ENCODE results near the gene ESRRG. TPM values are rescaled to one million over a fixed set of nuclear protein-coding genes. Genes with fewer than 3 reads are reported as not detected.

ESRRG gene
- total RNA-seq, 1 experiment from 2014 or later = 0.44 TPM

- H4K20me1 ChIP-seq (ENCODE audit: control insufficient read depth, insufficient read depth, insufficient read length) = no peaks in the 10 kb centered on the region
- no peak overlapping the region for H4K5ac ChIP-seq (ENCODE audit: insufficient read length, low read depth, low read length)
- no peak overlapping the region for H3K18ac ChIP-seq (ENCODE audit: insufficient read length, low read depth, low read length)
- H3K27me3 ChIP-seq (ENCODE audit: insufficient read depth, low read length) = no peaks in the 10 kb centered on the region
- no peak overlapping the region for H2BK15ac ChIP-seq (ENCODE audit: low read depth, low read length)
- TF ChIP-seq CTCF (conservative IDR thresholded peaks at IDR 0.05) = no peak
- Mint-ChIP-seq H3K9me3 (no peaks in the 10 kb centered on the region), H3K4me3 (no peak overlapping the region), H3K27me3 (ENCODE audit: low read depth) (peaks cover 10% of the 10 kb centered on the region; the same call in 1 of the 2 replicates), H3K4me1 (peaks cover 18 to 20% of the 10 kb centered on the region in 2 experiments), H3K36me3 (ENCODE audit: insufficient read depth in 1 of 3, low read depth in 3 of 3) (no peaks in the 10 kb centered on the region), H3K27ac (no peak overlapping the region)
- H3K4me2 ChIP-seq (ENCODE audit: insufficient read depth, insufficient read length, low read length) = no peak overlapping the region
- H3K4ac ChIP-seq (ENCODE audit: low read depth, low read length) = no peak overlapping the region
- H4K91ac ChIP-seq (ENCODE audit: insufficient read length, low read depth, low read length) = no peak overlapping the region
- H3K79me1 ChIP-seq (ENCODE audit: insufficient read depth, low read depth, low read length, poor library complexity, severe bottlenecking) = no peaks in the 10 kb centered on the region
- H3K9ac ChIP-seq (ENCODE audit: extremely low read depth, insufficient read length, low read length) = no peak overlapping the region
- H2BK120ac ChIP-seq (ENCODE audit: low read depth, low read length, poor library complexity, severe bottlenecking) = no peak overlapping the region
- no peak overlapping the region for H2BK5ac ChIP-seq (ENCODE audit: insufficient read length, low read length)
- no peak overlapping the region for H2AK5ac ChIP-seq (ENCODE audit: insufficient read length, low read length)
- no peak overlapping the region for H3K23ac ChIP-seq (ENCODE audit: insufficient read length, low read depth, low read length)
- H2AFZ ChIP-seq (ENCODE audit: low read length) = no peak overlapping the region
- no peak overlapping the region for H3K27ac ChIP-seq (ENCODE audit: insufficient read length, low read depth, low read length)
- no peak overlapping the region for H3T11ph ChIP-seq (ENCODE audit: low read length)
- no peak for DNase-seq
- H3K56ac ChIP-seq (ENCODE audit: insufficient read length, low read depth, low read length) = no peak overlapping the region
- no peak overlapping the region for H2BK20ac ChIP-seq (ENCODE audit: low read depth, low read length, poor library complexity, severe bottlenecking)
- H3K14ac ChIP-seq (ENCODE audit: insufficient read depth, low read length) = no peak overlapping the region
- H2BK12ac ChIP-seq (ENCODE audit: insufficient read length, low read depth, low read length) = no peak overlapping the region
- no peaks in the 10 kb centered on the region for H3K79me2 ChIP-seq (ENCODE audit: insufficient read depth, low read length)
- H3K23me2 ChIP-seq (ENCODE audit: insufficient read length, low read depth, low read length, poor library complexity, severe bottlenecking) = no peaks in the 10 kb centered on the region
- no peak overlapping the region for H4K8ac ChIP-seq (replicated peaks; ENCODE audit: insufficient read length, low read depth, low read length)
- no peaks in the 10 kb centered on the region for H3K4me1 ChIP-seq (ENCODE audit: insufficient read depth, low read length)
- no CpG with 5 or more reads among the region's 2 CpGs for WGBS (ENCODE audit: extremely low coverage, insufficient read length, low lambda C conversion rate)
- H3K9me3 ChIP-seq (ENCODE audit: control insufficient read depth, low read depth, low read length) = no peaks in the 10 kb centered on the region
Measured at GRCh38 chr1:216721863-216722262, 1.4 kb downstream of the ESRRG start.

All from H9 (cell line).